Thyroid gland (tissue), 4 donors: ENCODE data around the gene KLHL2.
"Not testable (repeated sequence)": the region's sequence is repeated elsewhere in the genome, so short reads cannot be mapped to it uniquely, and the experiment has no call there.

ENCODE experiments used
- CTCF ChIP-seq, 6 experiments: fragments of 200-600 bp in 3 of 6; fragments of 450-650 bp in 3 of 6; sonication (generic) in 3 of 6; IDR thresholded peaks; one replicate each; pipeline ENCODE4 v1.5.1; 2016 to 2019; ENCODE audit warnings: antibody characterized with exemption in 6 of 6, mild to moderate bottlenecking in 2 of 6, inconsistent platforms in 1 of 6, moderate library complexity in 1 of 6
- POLR2A ChIP-seq, 2 donors: fragments of 450-650 bp; IDR thresholded peaks; one replicate each; pipeline ENCODE4 v1.6.1; 2017; ENCODE audit warnings: antibody characterized with exemption in 2 of 2, mild to moderate bottlenecking in 2 of 2, moderate library complexity in 1 of 2

GRCh38 chr4:165229490-165230200 is 22.3 kb downstream of the KLHL2 start:
- TF ChIP-seq CTCF, POLR2A (IDR thresholded peaks at IDR 0.05): not testable (repeated sequence)
